Measurements from ENCODE around the gene CARD10. TPM values are rescaled to one million over a fixed set of nuclear protein-coding genes. Genes with fewer than 3 reads are reported as not detected.
A peak's percentile ranks its signal among the peaks of the same experiment; 100 is the strongest.

Gene CARD10
- total RNA-seq, 1 experiment from 2014 or later, result 0.26 TPM

- no peaks in the 10 kb centered on the region for H3K27me3 ChIP-seq (replicated peaks; ENCODE audit: insufficient read depth, low read depth, low read length, poor library complexity)
- H3K4me3 ChIP-seq (ENCODE audit: low read depth, low read length, poor library complexity, severe bottlenecking), result no peak overlapping the region
- no peak for DNase-seq (ENCODE audit: low spot score)
- ChIA-PET POLR2A (ENCODE audit: low non-redundant PET) (no interaction called here), CTCF (no interaction called here)
- intact Hi-C loops (cut with micrococcal nuclease; ENCODE audit: unreplicated experiment), result no loop called here
- TF ChIP-seq CTCF (conservative IDR thresholded peaks at IDR 0.05; ENCODE audit: low read depth, low read length) (no peak), EZH2 (IDR thresholded peaks at IDR 0.05; ENCODE audit: borderline replicate concordance, low read depth, low read length, poor library complexity, severe bottlenecking) (no peak)
- no peaks in the 10 kb centered on the region for H3K9me3 ChIP-seq (ENCODE audit: low read depth, low read length, poor library complexity, severe bottlenecking)
- no peaks in the 10 kb centered on the region for H3K36me3 ChIP-seq (ENCODE audit: insufficient read depth, low read length, poor library complexity, severe bottlenecking)
- H3K4me1 ChIP-seq (ENCODE audit: insufficient read depth, low read length, poor library complexity, severe bottlenecking), result no peaks in the 10 kb centered on the region
- no peak overlapping the region for H3K27ac ChIP-seq (ENCODE audit: low read depth, low read length, poor library complexity, severe bottlenecking)
- no TSS peak for BruUV-seq (replicated peaks)
These were observed 22.1 kb downstream of the CARD10 start for GRCh38 chr22:37497062-37497599.

GRCh38 chr22:37496651-37497050, 22.6 kb downstream of the CARD10 start:
- Histone ChIP-seq H3K27me3 (replicated peaks; ENCODE audit: insufficient read depth, low read depth, low read length, poor library complexity) (no peaks in the 10 kb centered on the region), H3K4me1 (ENCODE audit: insufficient read depth, low read length, poor library complexity, severe bottlenecking) (no peaks in the 10 kb centered on the region), H3K36me3 (ENCODE audit: insufficient read depth, low read length, poor library complexity, severe bottlenecking) (no peaks in the 10 kb centered on the region), H3K27ac (ENCODE audit: low read depth, low read length, poor library complexity, severe bottlenecking) (no peak overlapping the region), H3K4me3 (ENCODE audit: low read depth, low read length, poor library complexity, severe bottlenecking) (no peak overlapping the region), H3K9me3 (ENCODE audit: low read depth, low read length, poor library complexity, severe bottlenecking) (no peaks in the 10 kb centered on the region)
- ChIA-PET POLR2A (ENCODE audit: low non-redundant PET) (no interaction called here), CTCF (no interaction called here)
- DNase-seq (ENCODE audit: low spot score), result peak; percentile 22
- TF ChIP-seq CTCF (conservative IDR thresholded peaks at IDR 0.05; ENCODE audit: low read depth, low read length), result no peak
- intact Hi-C loops (cut with micrococcal nuclease; ENCODE audit: unreplicated experiment), result no loop called here
- no TSS peak for BruUV-seq (replicated peaks)

- Histone ChIP-seq H3K4me3 (ENCODE audit: low read depth, low read length, poor library complexity, severe bottlenecking) (no peak overlapping the region), H3K9me3 (ENCODE audit: low read depth, low read length, poor library complexity, severe bottlenecking) (no peaks in the 10 kb centered on the region), H3K4me1 (ENCODE audit: insufficient read depth, low read length, poor library complexity, severe bottlenecking) (no peaks in the 10 kb centered on the region), H3K36me3 (ENCODE audit: insufficient read depth, low read length, poor library complexity, severe bottlenecking) (no peaks in the 10 kb centered on the region), H3K27ac (ENCODE audit: low read depth, low read length, poor library complexity, severe bottlenecking) (no peak overlapping the region), H3K27me3 (replicated peaks; ENCODE audit: insufficient read depth, low read depth, low read length, poor library complexity) (no peaks in the 10 kb centered on the region)
- CTCF ChIA-PET, result interaction anchor here (0.8 kb wide), 1 partner anchor 22 kb away, joined by 3 read pairs; no protein-coding TSS in a partner anchor
- no TSS peak for BruUV-seq (replicated peaks)
- TF ChIP-seq CTCF (conservative IDR thresholded peaks at IDR 0.05; ENCODE audit: low read depth, low read length) (no peak), EZH2 (IDR thresholded peaks at IDR 0.05; ENCODE audit: borderline replicate concordance, low read depth, low read length, poor library complexity, severe bottlenecking) (no peak)
- no peak for DNase-seq (ENCODE audit: low spot score)
- POLR2A ChIA-PET (ENCODE audit: low non-redundant PET), result no interaction called here
- intact Hi-C loops (cut with micrococcal nuclease; ENCODE audit: unreplicated experiment), result no loop called here
These were observed 25.2 kb downstream of the CARD10 start for GRCh38 chr22:37493979-37494378.

Measured in A673 (cell line).